ENCODE measurements around the gene PTPN14. TPM values are rescaled to one million over a fixed set of nuclear protein-coding genes. Genes with fewer than 3 reads are reported as not detected.

The PTPN14 gene
- total and polyA plus RNA-seq, 2 donors from 2014 or later, result 5.1 to 87.2 TPM

DNA sequence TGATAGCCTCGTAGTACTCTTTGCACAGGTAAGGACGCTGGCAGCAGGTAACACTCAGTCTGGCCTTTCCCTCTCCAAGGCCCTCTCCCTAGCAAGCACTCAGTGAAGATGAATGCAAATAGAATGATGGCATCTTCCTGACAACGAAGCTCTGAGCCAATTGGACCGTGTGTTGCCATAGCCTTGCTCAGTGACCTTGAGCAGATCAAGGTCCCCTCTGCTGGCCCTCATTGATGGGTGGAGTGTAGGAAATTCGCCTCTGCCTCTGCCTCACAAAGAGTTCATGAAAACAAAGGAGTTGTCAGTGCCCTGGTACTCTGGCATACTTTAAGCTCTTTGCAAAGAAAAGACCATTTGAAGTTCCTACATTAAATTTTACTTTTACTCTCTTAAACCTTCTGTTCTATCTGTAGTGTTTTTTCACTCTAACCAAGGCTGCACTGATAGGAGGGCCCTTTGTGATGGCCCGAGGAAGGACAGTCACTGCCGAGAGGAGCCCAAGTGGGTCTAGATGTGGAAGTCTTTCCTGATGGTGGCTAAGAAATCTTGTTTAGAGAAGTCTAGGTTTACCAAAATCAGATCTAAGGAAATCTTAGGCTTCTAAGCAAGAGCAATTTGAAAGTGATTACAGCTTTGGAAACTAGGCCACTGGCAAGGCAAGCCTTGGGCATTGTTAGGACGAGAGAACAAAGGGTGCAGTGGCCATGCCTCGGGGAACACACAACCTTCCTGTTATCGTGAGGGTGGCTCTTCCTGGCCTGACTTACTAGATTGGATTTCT, 232.3 kb downstream of the PTPN14 start:
- TF ChIP-seq, protein P1, sequence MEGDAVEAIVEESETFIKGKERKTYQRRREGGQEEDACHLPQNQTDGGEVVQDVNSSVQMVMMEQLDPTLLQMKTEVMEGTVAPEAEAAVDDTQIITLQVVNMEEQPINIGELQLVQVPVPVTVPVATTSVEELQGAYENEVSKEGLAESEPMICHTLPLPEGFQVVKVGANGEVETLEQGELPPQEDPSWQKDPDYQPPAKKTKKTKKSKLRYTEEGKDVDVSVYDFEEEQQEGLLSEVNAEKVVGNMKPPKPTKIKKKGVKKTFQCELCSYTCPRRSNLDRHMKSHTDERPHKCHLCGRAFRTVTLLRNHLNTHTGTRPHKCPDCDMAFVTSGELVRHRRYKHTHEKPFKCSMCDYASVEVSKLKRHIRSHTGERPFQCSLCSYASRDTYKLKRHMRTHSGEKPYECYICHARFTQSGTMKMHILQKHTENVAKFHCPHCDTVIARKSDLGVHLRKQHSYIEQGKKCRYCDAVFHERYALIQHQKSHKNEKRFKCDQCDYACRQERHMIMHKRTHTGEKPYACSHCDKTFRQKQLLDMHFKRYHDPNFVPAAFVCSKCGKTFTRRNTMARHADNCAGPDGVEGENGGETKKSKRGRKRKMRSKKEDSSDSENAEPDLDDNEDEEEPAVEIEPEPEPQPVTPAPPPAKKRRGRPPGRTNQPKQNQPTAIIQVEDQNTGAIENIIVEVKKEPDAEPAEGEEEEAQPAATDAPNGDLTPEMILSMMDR (IDR thresholded peaks at IDR 0.05; ENCODE audit: borderline replicate concordance, extremely low read depth, insufficient read depth), result no peak
- Histone ChIP-seq H3K27me3 (ENCODE audit: control insufficient read depth, insufficient read depth, low read length) (no peaks in the 10 kb centered on the region), H3K9ac (ENCODE audit: low read length in 3 of 3) (no peak overlapping the region), H3K9me3 (ENCODE audit: control insufficient read depth in 2 of 3, insufficient read depth in 1 of 3, low read length in 3 of 3) (no peaks in the 10 kb centered on the region), H3K4me3 (ENCODE audit: low read length in 3 of 3) (no peak overlapping the region), H3K4me1 (ENCODE audit: control insufficient read depth in 2 of 3, insufficient read depth in 2 of 3, low read depth in 1 of 3, low read length in 3 of 3) (no peaks in the 10 kb centered on the region), H3K27ac (ENCODE audit: low read depth in 2 of 2, low read length in 2 of 2) (no peak overlapping the region), H3K36me3 (ENCODE audit: control insufficient read depth in 2 of 3, insufficient read depth in 3 of 3, low read length in 3 of 3) (no peaks in the 10 kb centered on the region)
- no peak for DNase-seq
- intact Hi-C loops (cut with DNase I), result no loop called here
- no peak for FAIRE-seq

DNA sequence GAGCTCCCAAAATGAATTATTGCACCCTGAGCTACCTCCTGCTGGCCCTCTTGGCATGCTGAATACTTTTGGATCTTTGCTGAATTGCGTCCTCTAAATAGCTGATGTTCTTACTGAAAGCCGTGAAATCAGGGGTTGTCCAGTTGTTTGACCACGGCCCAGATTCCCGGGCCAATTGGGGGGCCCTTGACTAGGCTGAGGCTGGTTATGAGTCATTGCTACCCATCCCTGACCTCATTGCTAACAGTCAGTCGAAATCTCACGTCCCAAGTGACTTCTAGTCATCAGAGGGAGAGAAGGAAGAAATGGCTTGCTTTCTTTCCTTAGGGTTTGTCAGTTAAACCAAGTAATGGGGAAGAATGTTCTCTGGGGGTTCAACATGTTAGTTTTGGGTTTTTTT, 233.0 kb downstream of the PTPN14 start:
- Histone ChIP-seq H3K36me3 (ENCODE audit: control insufficient read depth in 2 of 3, insufficient read depth in 3 of 3, low read length in 3 of 3) (no peaks in the 10 kb centered on the region), H3K27me3 (ENCODE audit: control insufficient read depth, insufficient read depth, low read length) (no peaks in the 10 kb centered on the region), H3K4me1 (ENCODE audit: control insufficient read depth in 2 of 3, insufficient read depth in 2 of 3, low read depth in 1 of 3, low read length in 3 of 3) (no peaks in the 10 kb centered on the region), H3K9me3 (ENCODE audit: control insufficient read depth in 2 of 3, insufficient read depth in 1 of 3, low read length in 3 of 3) (no peaks in the 10 kb centered on the region), H3K9ac (ENCODE audit: low read length in 3 of 3) (no peak overlapping the region), H3K27ac (ENCODE audit: low read depth in 2 of 2, low read length in 2 of 2) (no peak overlapping the region), H3K4me3 (ENCODE audit: low read length in 3 of 3) (no peak overlapping the region)
- FAIRE-seq, result no peak
- intact Hi-C loops (cut with DNase I), result no loop called here
- TF ChIP-seq, protein P1 (IDR thresholded peaks at IDR 0.05; ENCODE audit: borderline replicate concordance, extremely low read depth, insufficient read depth), result no peak
- DNase-seq, result no peak

DNA sequence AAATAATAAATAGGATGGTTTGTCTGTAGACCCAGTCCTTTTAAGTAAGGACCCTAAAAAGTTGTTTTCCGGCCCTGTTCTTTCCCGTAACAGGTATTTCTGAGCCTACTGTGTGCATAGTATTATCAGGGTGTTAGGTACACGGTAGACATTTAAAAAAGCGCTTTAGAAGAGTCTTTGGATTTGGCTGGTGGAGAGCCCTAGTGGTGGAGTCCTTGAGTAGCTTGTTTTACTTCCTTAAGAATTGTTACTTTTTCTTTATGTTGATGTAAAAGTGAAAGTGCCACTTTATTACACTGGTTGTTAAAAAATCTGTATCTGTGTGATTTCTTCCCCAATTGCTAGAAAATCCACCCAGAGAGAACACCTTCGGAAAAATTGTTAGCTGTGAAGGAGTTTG, 233.7 kb downstream of the PTPN14 start:
- Histone ChIP-seq H3K36me3 (ENCODE audit: control insufficient read depth in 2 of 3, insufficient read depth in 3 of 3, low read length in 3 of 3) (no peaks in the 10 kb centered on the region), H3K4me1 (ENCODE audit: control insufficient read depth in 2 of 3, insufficient read depth in 2 of 3, low read depth in 1 of 3, low read length in 3 of 3) (no peaks in the 10 kb centered on the region), H3K27me3 (ENCODE audit: control insufficient read depth, insufficient read depth, low read length) (no peaks in the 10 kb centered on the region), H3K9me3 (ENCODE audit: control insufficient read depth in 2 of 3, insufficient read depth in 1 of 3, low read length in 3 of 3) (no peaks in the 10 kb centered on the region), H3K9ac (ENCODE audit: low read length in 3 of 3) (no peak overlapping the region), H3K27ac (ENCODE audit: low read depth in 2 of 2, low read length in 2 of 2) (no peak overlapping the region), H3K4me3 (ENCODE audit: low read length in 3 of 3) (peak overlapping the region in 1 of 3 donors; percentile 38)
- intact Hi-C loops (cut with DNase I), result no loop called here
- TF ChIP-seq, protein P1 (IDR thresholded peaks at IDR 0.05; ENCODE audit: borderline replicate concordance, extremely low read depth, insufficient read depth), result no peak
- DNase-seq, result no peak
- no peak for FAIRE-seq

Measured in kidney (tissue), 14 donors.